LNCAP (cell line): Measurements from ENCODE around the gene ENHO.

ENCODE experiments used
- TF ChIP-seq, protein P1 (sequence below): fragments of 450-650 bp; IDR thresholded peaks from 2 replicates; pipeline ENCODE4 v1.5.1; 2017; ENCODE audit warnings: mild to moderate bottlenecking

ENHO gene

DNA sequence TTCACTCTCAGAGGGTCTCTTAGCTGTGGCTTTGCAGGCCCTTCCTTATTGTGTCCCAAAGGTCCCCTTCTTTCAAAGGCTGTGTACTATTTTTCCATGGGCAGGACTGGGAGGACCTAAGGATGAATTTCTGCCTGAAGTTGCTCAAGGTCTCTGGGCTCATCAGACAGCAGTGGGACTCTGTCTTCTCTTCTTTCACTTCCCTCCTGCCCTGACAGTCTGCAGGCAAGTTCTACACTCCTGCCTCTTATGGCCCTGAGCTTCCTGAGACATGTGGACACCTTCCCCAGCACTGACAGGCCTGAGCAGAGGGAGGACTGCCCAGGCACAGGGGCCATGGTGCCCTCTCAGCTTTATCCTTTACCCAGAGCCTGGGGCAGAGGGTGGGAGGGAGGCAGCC, 14.8 kb downstream of the ENHO start:
- TF ChIP-seq, protein P1, sequence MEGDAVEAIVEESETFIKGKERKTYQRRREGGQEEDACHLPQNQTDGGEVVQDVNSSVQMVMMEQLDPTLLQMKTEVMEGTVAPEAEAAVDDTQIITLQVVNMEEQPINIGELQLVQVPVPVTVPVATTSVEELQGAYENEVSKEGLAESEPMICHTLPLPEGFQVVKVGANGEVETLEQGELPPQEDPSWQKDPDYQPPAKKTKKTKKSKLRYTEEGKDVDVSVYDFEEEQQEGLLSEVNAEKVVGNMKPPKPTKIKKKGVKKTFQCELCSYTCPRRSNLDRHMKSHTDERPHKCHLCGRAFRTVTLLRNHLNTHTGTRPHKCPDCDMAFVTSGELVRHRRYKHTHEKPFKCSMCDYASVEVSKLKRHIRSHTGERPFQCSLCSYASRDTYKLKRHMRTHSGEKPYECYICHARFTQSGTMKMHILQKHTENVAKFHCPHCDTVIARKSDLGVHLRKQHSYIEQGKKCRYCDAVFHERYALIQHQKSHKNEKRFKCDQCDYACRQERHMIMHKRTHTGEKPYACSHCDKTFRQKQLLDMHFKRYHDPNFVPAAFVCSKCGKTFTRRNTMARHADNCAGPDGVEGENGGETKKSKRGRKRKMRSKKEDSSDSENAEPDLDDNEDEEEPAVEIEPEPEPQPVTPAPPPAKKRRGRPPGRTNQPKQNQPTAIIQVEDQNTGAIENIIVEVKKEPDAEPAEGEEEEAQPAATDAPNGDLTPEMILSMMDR, result no peak

DNA sequence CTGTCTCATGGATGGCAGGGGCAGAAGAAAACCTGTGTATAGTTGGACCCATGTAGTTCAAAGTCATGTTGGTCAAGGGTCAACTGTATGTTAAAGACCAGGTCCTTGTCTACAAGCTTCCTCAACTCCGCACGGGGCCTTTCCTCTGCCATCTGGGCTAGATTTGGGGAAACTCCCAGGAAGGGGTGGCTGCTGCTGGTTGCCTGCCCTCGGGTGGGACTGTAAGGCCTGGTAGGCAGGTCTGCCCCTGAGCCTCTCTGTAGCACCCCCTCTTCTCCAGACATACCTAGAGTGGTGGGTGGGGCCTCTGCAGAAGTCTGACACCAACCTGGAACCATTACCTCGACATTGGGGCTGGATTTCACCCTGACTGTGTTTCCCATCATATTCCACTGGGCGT, 15.2 kb downstream of the ENHO start:
- TF ChIP-seq, protein P1, result no peak

DNA sequence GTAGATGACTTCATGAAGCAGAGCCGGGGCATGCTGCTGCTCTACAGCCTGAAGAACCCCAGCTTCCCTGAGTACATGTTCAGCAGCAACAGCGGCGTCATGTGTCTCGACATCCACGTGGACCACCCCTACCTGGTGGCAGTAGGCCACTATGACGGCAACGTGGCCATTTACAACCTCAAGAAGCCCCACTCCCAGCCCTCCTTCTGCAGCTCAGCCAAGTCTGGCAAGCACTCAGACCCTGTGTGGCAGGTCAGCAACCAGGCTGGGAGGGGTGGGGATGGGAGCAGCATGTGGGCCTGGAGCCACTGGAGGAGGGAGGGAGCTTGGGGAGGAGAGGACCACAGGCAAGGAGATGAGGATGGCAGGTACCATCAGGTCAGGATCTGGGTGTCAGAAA, 16.2 kb downstream of the ENHO start:
- TF ChIP-seq, protein P1, result no peak

DNA sequence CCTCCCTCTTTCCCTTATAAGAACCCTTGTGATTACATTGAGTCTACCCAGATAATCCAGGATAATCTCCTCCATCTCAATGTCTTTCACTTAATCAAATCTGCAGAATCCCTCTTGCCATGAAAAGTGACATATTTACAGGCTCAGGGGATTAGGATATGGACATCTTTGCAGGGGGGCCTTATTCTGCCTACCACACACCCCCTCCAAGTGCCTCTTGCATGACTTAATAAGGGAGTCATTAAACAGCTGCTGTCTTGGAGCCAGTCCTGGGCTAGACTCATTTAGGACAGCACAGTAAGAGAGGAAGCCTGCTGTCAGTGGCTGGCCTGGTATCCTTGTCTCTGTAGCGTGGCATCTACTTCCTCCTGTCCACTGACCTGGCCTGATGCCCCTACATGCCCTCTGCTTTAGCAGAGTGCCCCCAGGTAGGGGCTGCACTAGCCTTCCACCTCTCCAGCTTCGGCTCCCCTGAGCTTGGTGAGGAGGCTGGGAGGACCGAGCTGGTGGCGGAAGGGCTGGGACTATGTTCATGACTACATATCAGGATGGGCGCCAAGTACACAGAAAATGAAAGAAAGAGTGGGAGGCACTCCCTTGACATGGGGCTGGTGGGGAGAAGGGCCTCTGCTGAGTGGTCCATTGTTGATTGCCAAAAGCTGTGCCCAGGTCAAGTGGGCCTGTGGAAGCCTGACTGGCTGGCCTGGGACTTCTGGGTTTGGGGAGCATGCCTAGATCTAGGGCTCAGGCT, 17.2 kb downstream of the ENHO start:
- TF ChIP-seq, protein P1, result no peak

DNA sequence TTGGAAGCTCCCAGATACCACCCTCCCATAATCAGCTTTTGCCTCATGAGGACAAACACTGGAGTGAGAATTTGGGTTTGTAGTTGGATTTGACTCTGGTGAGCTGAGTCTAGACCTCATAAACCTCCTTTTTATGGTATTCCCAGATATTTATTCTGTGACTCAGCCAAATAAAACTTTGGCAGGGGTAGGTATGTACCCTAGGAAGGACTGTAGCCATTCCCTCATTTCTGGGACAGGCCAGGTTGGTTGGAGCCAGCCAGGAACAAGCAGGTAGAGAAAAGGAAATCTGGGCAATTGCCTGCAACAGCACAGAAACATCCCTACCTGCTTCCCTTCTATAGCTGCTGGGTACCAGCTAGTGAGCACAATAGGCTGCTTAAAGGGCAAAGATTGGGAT, 19.4 kb downstream of the ENHO start:
- TF ChIP-seq, protein P1, result no peak

DNA sequence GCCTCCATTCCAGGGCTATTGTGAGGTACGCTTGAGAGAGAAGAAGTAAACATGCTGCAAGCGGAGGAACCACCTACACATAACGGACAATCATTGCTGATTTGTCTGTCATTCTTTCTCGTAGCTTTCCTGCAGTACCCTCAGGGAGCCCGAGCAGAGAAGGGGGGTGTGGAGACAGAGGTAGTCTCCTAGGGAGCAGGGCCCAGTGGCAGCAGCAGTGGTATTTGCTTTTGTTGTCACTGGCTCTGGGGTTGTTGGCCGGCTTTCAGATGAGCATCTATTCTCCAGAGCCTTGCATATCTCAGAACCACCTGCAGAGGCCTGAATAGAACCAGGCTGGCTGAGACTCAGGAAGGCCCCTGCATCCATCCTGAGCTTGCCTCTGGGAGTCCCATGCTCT, 19.9 kb downstream of the ENHO start:
- TF ChIP-seq, protein P1, result no peak

DNA sequence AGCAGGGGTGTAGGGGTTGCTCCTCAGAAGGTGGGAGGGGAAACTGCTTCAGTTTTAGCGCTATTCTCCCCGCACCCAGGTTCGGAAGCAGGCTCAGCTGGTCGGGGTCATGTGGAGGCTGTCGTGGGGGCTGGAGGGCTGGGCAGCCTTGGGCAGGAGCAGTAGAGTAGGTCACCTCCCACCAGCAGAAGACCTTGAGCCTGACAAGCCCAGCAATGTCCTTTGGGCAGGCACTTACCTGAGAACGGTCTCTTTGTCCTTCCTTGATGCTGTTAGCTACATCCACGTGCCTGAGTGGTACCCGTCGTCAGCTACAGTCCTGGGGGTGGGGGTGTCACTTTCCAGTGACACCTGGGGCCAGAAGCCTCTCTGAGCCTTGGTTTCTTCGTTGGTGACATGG, 20.3 kb downstream of the ENHO start:
- TF ChIP-seq, protein P1, result no peak

DNA sequence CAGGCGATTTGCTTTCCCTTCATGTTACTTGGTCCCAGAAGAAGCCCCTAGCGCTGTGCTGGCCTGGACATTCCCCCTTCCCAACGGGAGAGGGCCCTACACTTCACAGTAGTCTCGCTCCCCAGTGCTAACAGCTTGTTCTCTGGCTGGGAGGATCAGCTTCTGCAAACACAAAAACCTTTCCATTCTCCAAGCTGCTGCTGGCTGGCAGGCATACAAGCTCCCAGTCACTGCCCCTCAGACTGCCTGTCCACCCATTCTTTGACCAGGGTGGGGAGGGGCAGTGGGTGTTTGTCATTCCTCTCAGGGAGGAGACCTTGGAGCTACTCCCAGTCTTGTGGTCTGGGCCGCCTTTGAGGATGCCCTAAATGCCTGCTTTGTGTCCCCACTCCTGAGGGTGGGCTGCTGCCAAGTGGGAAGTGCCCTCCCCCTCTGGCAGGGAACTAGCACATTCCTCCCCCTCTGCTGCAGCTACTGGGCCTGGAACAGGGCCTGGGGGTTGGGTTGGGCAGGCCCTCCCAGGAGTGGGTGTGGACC, 20.8 kb downstream of the ENHO start:
- TF ChIP-seq, protein P1, result no peak
